ENCODE data around the gene LPP.
A peak's percentile ranks its signal among the peaks of the same experiment; 100 is the strongest.

Gene LPP

DNA sequence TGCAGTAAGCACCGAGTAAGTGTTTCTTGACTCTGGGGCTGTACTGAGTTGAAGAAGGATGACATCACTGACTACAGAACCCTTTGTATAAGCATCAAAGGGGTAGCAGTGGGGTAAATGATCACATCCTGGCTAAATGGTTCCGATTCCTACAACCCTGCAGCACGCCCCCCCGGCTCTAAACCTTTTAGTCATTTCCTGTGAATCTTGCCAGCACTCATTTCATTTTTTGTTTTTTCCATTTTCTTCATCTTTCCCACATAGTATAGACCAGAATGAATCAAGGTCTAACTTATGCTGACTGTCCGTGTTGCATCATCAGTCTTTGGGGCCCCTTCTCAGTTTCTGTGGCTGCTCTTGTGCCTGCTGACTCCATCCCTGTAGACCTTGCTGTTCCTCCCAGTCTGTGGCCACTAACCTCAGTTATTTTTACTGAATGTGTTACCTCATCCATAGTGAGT lies 634.7 kb downstream of the LPP start:
- ChIA-PET CTCF (no interaction called here), POLR2A (ENCODE audit: low non-redundant PET) (no interaction called here)
- DNase-seq (ENCODE audit: low spot score), result peak; percentile 21
- no peak overlapping the region for H3K27ac ChIP-seq
- TF ChIP-seq, protein P1, sequence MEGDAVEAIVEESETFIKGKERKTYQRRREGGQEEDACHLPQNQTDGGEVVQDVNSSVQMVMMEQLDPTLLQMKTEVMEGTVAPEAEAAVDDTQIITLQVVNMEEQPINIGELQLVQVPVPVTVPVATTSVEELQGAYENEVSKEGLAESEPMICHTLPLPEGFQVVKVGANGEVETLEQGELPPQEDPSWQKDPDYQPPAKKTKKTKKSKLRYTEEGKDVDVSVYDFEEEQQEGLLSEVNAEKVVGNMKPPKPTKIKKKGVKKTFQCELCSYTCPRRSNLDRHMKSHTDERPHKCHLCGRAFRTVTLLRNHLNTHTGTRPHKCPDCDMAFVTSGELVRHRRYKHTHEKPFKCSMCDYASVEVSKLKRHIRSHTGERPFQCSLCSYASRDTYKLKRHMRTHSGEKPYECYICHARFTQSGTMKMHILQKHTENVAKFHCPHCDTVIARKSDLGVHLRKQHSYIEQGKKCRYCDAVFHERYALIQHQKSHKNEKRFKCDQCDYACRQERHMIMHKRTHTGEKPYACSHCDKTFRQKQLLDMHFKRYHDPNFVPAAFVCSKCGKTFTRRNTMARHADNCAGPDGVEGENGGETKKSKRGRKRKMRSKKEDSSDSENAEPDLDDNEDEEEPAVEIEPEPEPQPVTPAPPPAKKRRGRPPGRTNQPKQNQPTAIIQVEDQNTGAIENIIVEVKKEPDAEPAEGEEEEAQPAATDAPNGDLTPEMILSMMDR (conservative IDR thresholded peaks at IDR 0.05; ENCODE audit: low read depth), result no peak

DNA sequence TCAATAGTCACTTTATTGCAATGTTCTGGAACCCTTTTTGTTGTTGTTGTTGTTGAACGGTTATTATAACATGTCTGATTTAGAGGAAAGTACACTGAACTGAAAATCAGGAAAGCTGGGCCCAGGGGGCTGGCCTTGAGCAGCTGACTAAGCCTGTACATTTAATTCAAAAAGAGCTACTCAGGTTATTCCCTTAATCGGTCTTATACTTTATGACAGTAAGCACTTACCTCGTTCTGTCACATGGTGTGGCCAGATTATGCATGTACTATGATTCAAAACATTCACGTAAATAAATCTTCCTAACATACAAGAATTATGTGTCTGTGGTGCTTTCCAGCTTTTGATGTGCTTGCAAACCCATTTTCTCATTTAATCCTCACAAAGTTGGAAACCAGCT lies 635.3 kb downstream of the LPP start:
- no peak for DNase-seq (ENCODE audit: low spot score)
- no peak overlapping the region for H3K27ac ChIP-seq
- TF ChIP-seq, protein P1 (conservative IDR thresholded peaks at IDR 0.05; ENCODE audit: low read depth), result no peak
- ChIA-PET CTCF (no interaction called here), POLR2A (ENCODE audit: low non-redundant PET) (no interaction called here)

DNA sequence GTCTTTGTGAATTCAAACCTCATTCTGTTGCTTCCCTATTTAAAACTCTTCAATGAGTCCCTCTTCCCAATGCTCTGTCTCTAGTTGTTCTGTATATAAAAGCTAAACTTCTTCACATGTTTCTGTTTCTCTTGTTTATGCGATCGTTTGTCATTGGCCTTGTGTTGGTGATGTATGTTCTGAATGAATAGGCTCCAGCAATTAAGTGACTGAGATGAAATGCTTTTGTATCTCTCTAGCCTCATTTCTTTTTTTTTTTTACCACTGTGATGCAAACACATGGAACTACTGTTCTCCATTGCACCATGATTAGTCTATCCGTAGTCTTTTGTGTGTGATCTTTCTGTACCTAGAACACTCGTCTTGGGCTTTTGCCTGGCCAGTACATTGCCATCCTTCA lies 637.4 kb downstream of the LPP start:
- ChIA-PET POLR2A (ENCODE audit: low non-redundant PET) (no interaction called here), CTCF (no interaction called here)
- no peak overlapping the region for H3K27ac ChIP-seq
- TF ChIP-seq, protein P1 (conservative IDR thresholded peaks at IDR 0.05; ENCODE audit: low read depth), result no peak
- DNase-seq (ENCODE audit: low spot score), result no peak

DNA sequence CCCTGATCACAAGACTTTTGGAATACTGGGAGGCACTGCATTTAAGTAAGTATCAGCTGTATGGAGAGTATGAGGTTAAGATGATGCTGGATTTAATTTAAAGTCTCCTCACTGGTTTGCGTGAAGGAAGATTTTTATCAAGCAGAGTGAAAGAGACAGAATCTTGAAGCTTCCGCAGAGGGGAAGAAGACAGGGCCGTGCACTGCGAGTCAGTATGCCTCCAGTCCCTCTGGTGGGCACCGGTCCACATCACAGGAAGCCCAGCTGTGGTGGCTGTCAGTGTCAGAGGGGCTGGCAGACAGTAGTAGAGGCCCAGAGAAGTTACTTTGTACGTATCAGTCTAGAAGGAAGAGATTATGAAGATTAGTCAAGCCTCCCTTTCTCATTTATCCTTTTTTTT lies 638.8 kb downstream of the LPP start:
- TF ChIP-seq, protein P1 (conservative IDR thresholded peaks at IDR 0.05; ENCODE audit: low read depth), result no peak
- CTCF ChIA-PET, result no interaction called here
- H3K27ac ChIP-seq, result no peak overlapping the region
- no peak for DNase-seq (ENCODE audit: low spot score)
- POLR2A ChIA-PET (ENCODE audit: low non-redundant PET), result no interaction called here

DNA sequence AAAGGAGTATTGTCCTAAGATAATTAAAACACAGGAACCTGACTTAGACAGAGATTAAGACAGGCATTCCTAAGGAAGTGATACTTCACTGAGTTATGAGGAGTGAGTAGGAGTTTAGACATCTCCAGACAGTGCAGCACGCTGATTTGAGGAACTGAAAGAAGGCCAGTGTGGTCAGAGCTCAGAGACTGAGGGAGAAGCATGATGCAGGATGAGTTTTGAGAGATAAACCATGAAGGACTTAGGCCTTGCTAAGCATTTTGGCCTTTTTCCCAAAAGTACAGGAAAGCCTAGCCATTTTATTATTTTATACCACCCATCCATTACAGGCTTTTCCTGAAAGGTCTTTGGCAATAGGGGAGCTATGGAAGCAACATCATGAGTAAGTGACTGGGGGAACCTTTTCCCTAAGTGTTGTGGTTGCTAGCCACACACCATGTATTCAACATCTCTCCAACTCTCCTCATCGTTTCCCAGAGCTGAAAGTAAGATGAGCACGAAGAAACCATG lies 642.2 kb downstream of the LPP start:
- ChIA-PET POLR2A (ENCODE audit: low non-redundant PET) (no interaction called here), CTCF (no interaction called here)
- TF ChIP-seq, protein P1 (conservative IDR thresholded peaks at IDR 0.05; ENCODE audit: low read depth), result no peak

DNA sequence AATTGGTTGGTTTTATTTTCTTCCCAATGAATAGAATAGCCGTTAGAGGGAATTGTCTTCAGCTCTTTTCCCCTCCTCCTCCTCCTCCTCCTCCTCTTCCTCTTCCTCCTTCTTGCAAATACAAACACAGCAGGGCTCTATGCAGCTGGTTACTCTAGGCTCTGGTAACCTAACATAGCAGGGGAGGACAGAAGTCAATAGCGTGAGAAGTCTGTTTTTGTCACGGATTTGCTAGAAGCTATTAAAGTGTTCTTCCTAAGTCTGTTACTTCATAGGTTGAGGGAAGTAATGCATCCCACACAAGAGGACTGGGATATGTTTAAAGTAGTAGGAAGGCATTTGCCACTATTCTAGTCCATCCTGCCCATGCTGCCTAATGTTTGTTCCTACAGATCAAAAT lies 643.1 kb downstream of the LPP start:
- ChIA-PET CTCF (no interaction called here), POLR2A (ENCODE audit: low non-redundant PET) (no interaction called here)
- H3K27ac ChIP-seq, result no peak overlapping the region
- TF ChIP-seq, protein P1 (conservative IDR thresholded peaks at IDR 0.05; ENCODE audit: low read depth), result no peak
- DNase-seq (ENCODE audit: low spot score), result no peak

More for the DNA sequence above, 642.2 kb downstream of the LPP start:
- H3K27ac ChIP-seq, result no peak overlapping the region
- DNase-seq (ENCODE audit: low spot score), result no peak
